Brain microvascular endothelial cell (primary cell): Measurements from ENCODE around the gene PAK5.
A peak's percentile ranks its signal among the peaks of the same experiment; 100 is the strongest.

ENCODE experiments used
- DNase-seq: peaks from one replicate; pipeline ENCODE4 v3.0.0-alpha.2; 2020
- H3K27ac ChIP-seq: fragments of 250-450 bp; sonication (Bioruptor Pico); 2 replicates; pipeline ENCODE4 v1.5.1; 2020; ENCODE audit warnings: mild to moderate bottlenecking, moderate library complexity
- H3K27me3 ChIP-seq: fragments of 250-450 bp; sonication (Bioruptor Pico); replicated peaks from 2 replicates; pipeline ENCODE4 v1.5.1; 2020; ENCODE audit warnings: mild to moderate bottlenecking
- H3K36me3 ChIP-seq: fragments of 250-450 bp; sonication (Bioruptor Pico); replicated peaks from 2 replicates; pipeline ENCODE4 v1.5.1; 2020; ENCODE audit warnings: mild to moderate bottlenecking
- H3K4me3 ChIP-seq: 2 replicates; pipeline ENCODE4 v1.5.1; 2011; ENCODE audit warnings: low read depth, mild to moderate bottlenecking, control low read depth, low read length, moderate library complexity
- CTCF ChIP-seq: IDR thresholded peaks from 2 replicates; pipeline ENCODE4 v1.5.1; 2011; ENCODE audit warnings: low read depth, mild to moderate bottlenecking, moderate library complexity, low read length, control low read depth, inconsistent platforms; ENCODE audit errors: missing control alignments
- in situ Hi-C: cut with HindIII; loops from 2 replicates; pipeline ENCODE4 v1.10.0; 2017; ENCODE audit warnings: low sequenced_read_pairs, low pct_ligation_motif_present

Gene PAK5

GRCh38 chr20:9597547-9597946 is 241.3 kb downstream of the PAK5 start:
- DNase-seq = no peak
- H3K27ac ChIP-seq = no peak overlapping the region
- in situ Hi-C loops = no loop called here
- no peaks in the 10 kb centered on the region for H3K27me3 ChIP-seq
- no peaks in the 10 kb centered on the region for H3K36me3 ChIP-seq
- TF ChIP-seq CTCF = no peak
- H3K4me3 ChIP-seq = no peak overlapping the region

- DNase-seq = no peak
- Histone ChIP-seq H3K27ac (no peak overlapping the region), H3K27me3 (no peaks in the 10 kb centered on the region), H3K4me3 (no peak overlapping the region), H3K36me3 (no peaks in the 10 kb centered on the region)
- in situ Hi-C loops = no loop called here
- no peak for TF ChIP-seq CTCF
These were observed 243.1 kb downstream of the PAK5 start for GRCh38 chr20:9595763-9596162.

- H3K27ac ChIP-seq = no peak overlapping the region
- in situ Hi-C loops = no loop called here
These were observed 244.5 kb downstream of the PAK5 start for GRCh38 chr20:9594284-9594875.

GRCh38 chr20:9592419-9592818 is 246.5 kb downstream of the PAK5 start:
- H3K27ac ChIP-seq = no peak overlapping the region
- TF ChIP-seq CTCF = no peak
- DNase-seq = no peak
- H3K36me3 ChIP-seq = no peaks in the 10 kb centered on the region
- no peaks in the 10 kb centered on the region for H3K27me3 ChIP-seq
- H3K4me3 ChIP-seq = no peak overlapping the region
- in situ Hi-C loops = no loop called here

More at GRCh38 chr20:9594284-9594875, 244.5 kb downstream of the PAK5 start:
- Histone ChIP-seq H3K36me3 (no peaks in the 10 kb centered on the region), H3K27me3 (no peaks in the 10 kb centered on the region), H3K4me3 (no peak overlapping the region)
- DNase-seq = no peak
- no peak for TF ChIP-seq CTCF

- no peak for DNase-seq
- no peak overlapping the region for H3K27ac ChIP-seq
- no peak for TF ChIP-seq CTCF
- no peaks in the 10 kb centered on the region for H3K36me3 ChIP-seq
- in situ Hi-C loops = no loop called here
- no peaks in the 10 kb centered on the region for H3K27me3 ChIP-seq
- no peak overlapping the region for H3K4me3 ChIP-seq
These were observed 247.8 kb downstream of the PAK5 start for GRCh38 chr20:9591080-9591479.

GRCh38 chr20:9590189-9590588 is 248.7 kb downstream of the PAK5 start:
- peak; percentile 35 for DNase-seq
- in situ Hi-C loops = no loop called here
- Histone ChIP-seq H3K27ac (no peak overlapping the region), H3K4me3 (no peak overlapping the region), H3K36me3 (no peaks in the 10 kb centered on the region), H3K27me3 (no peaks in the 10 kb centered on the region)
- no peak for TF ChIP-seq CTCF
